ENCODE data around the gene BCAM. TPM values are rescaled to one million over a fixed set of nuclear protein-coding genes. Genes with fewer than 3 reads are reported as not detected.
A peak's percentile ranks its signal among the peaks of the same experiment; 100 is the strongest.
"Not testable (repeated sequence)": the region's sequence is repeated elsewhere in the genome, so short reads cannot be mapped to it uniquely, and the experiment has no call there.

The BCAM gene
- total RNA-seq, 1 experiment from 2014 or later: 12.9 TPM

DNA sequence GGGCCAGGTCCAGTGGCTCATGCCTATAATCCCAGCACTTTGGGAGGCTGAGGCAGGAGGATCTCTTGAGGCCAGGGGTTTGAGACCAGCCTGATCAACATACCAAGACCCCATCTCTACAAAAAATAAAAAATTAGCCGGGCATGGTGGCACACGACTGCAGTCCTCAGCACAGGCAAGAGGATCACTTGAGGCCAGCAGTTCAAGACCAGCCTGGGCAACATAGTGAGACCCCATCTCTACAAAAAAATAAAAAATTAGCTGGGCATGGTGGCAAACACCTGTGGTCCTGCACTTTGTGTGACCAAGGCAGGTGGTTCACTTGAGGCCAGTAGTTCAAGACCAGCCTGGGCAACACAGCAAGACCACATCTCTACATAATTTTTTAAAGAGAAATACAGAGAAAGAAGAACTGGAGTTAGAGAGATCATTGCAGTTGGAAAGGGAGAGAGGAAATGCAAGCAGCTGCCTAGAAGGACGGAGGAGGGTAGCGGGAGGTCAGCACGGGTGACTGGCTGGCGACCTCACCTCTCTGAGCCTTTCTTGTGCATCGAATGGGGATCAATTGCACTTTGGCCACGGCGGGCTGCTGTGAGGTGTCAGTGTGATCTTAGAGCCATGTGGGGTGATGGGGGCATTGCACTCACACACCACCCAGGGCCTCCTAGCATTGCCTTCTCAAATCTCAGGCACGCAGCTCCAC is 13.9 kb downstream of the BCAM start:
- intact Hi-C loops (cut with micrococcal nuclease): no loop called here
- POLR2A ChIA-PET (ENCODE audit: unreplicated experiment): no interaction called here

DNA sequence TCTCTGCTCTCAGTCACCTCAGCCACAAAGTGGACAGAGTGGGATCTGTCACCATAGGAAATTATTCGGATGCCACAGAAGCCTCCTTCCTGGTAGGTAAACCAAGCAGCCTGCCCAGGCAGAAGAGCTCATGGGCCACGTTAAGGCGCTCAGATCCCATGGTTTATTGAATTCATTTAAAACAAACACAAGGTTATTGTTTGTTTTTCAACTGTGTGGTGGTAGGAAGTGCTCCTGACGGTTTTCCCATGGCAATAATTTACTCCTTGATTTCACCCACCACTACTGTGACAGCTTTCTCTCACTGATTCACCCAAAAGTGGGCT is 14.4 kb downstream of the BCAM start:
- Histone ChIP-seq H3K79me2 (ENCODE audit: low read length) (no peaks in the 10 kb centered on the region), H3K4me2 (ENCODE audit: low read length) (no peak overlapping the region), H3K4me3 (ENCODE audit: low read length) (no peak overlapping the region), H4K20me1 (ENCODE audit: low read length) (no peaks in the 10 kb centered on the region), H3K9me3 (ENCODE audit: low read length) (no peaks in the 10 kb centered on the region), H3K27me3 (ENCODE audit: low read length) (no peaks in the 10 kb centered on the region), H3K9ac (ENCODE audit: low read length) (no peak overlapping the region), H3K27ac (ENCODE audit: low read length) (no peak overlapping the region), H3F3A (ENCODE audit: low read length, unreplicated experiment) (no peaks in the 10 kb centered on the region), H3K36me3 (ENCODE audit: low read depth, low read length) (no peaks in the 10 kb centered on the region), H3K9me2 (replicated peaks; ENCODE audit: low read length) (no peaks in the 10 kb centered on the region), H2AFZ (ENCODE audit: low read length) (no peak overlapping the region), H3K4me1 (ENCODE audit: insufficient read depth, low read length) (no peaks in the 10 kb centered on the region)
- no TSS peak for BruUV-seq (replicated peaks)
- intact Hi-C loops (cut with micrococcal nuclease): no loop called here
- TF ChIP-seq, protein P1, sequence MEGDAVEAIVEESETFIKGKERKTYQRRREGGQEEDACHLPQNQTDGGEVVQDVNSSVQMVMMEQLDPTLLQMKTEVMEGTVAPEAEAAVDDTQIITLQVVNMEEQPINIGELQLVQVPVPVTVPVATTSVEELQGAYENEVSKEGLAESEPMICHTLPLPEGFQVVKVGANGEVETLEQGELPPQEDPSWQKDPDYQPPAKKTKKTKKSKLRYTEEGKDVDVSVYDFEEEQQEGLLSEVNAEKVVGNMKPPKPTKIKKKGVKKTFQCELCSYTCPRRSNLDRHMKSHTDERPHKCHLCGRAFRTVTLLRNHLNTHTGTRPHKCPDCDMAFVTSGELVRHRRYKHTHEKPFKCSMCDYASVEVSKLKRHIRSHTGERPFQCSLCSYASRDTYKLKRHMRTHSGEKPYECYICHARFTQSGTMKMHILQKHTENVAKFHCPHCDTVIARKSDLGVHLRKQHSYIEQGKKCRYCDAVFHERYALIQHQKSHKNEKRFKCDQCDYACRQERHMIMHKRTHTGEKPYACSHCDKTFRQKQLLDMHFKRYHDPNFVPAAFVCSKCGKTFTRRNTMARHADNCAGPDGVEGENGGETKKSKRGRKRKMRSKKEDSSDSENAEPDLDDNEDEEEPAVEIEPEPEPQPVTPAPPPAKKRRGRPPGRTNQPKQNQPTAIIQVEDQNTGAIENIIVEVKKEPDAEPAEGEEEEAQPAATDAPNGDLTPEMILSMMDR (conservative IDR thresholded peaks at IDR 0.05; ENCODE audit: low read depth, low read length): no peak
- TF ChIP-seq EZH2phosphoT487 (IDR thresholded peaks at IDR 0.05; ENCODE audit: borderline replicate concordance, low read length): no peak
- TF ChIP-seq EZH2 (IDR thresholded peaks at IDR 0.05; ENCODE audit: low read length, unreplicated experiment): no peak
- ChIA-PET POLR2A (ENCODE audit: unreplicated experiment) (no interaction called here), CTCF (no interaction called here)
- DNase-seq (no peak), ATAC-seq (no peak)

More for the DNA sequence above, 13.9 kb downstream of the BCAM start:
- Histone ChIP-seq H2AFZ (ENCODE audit: low read length) (no peak overlapping the region), H3K4me2 (ENCODE audit: low read length) (no peak overlapping the region), H3K9ac (ENCODE audit: low read length) (no peak overlapping the region), H3K4me1 (ENCODE audit: insufficient read depth, low read length) (no peaks in the 10 kb centered on the region), H3K36me3 (ENCODE audit: low read depth, low read length) (no peaks in the 10 kb centered on the region), H3F3A (ENCODE audit: low read length, unreplicated experiment) (no peaks in the 10 kb centered on the region), H3K9me2 (replicated peaks; ENCODE audit: low read length) (no peaks in the 10 kb centered on the region), H3K4me3 (ENCODE audit: low read length) (no peak overlapping the region), H3K27me3 (ENCODE audit: low read length) (no peaks in the 10 kb centered on the region), H3K79me2 (ENCODE audit: low read length) (no peaks in the 10 kb centered on the region), H3K9me3 (ENCODE audit: low read length) (no peaks in the 10 kb centered on the region), H4K20me1 (ENCODE audit: low read length) (no peaks in the 10 kb centered on the region), H3K27ac (ENCODE audit: low read length) (no peak overlapping the region)
- ATAC-seq: no peak
- DNase-seq: no peak
- CTCF ChIA-PET: no interaction called here
- BruUV-seq (replicated peaks): no TSS peak
- TF ChIP-seq EZH2phosphoT487 (IDR thresholded peaks at IDR 0.05; ENCODE audit: borderline replicate concordance, low read length): no peak
- TF ChIP-seq, protein P1 (conservative IDR thresholded peaks at IDR 0.05; ENCODE audit: low read depth, low read length): no peak
- TF ChIP-seq EZH2 (IDR thresholded peaks at IDR 0.05; ENCODE audit: low read length, unreplicated experiment): no peak

DNA sequence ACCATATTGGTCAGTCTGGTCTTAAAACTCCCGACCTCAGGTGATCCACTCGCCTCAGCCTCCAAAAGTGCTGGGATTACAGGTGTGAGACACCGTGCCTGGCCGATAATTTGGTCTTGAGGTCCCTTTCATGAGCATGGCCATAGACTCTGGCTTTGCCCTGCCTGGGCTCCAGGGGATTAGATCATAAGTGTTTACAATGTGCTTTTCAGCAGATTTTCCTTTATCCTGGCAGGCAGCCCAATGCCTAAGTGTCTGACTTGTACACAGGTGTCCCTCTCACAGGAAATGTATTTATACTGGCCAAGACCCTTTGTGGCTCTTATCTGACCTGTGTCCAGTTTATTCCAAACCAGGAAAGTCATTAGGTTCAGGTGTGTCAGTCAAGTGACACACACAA is 15.9 kb downstream of the BCAM start:
- Histone ChIP-seq H3K4me2 (ENCODE audit: low read length) (no peak overlapping the region), H3K9me3 (ENCODE audit: low read length) (no peaks in the 10 kb centered on the region), H3K27ac (ENCODE audit: low read length) (no peak overlapping the region), H3K4me3 (ENCODE audit: low read length) (no peak overlapping the region), H3K9ac (ENCODE audit: low read length) (no peak overlapping the region), H3K79me2 (ENCODE audit: low read length) (no peaks in the 10 kb centered on the region), H3K36me3 (ENCODE audit: low read depth, low read length) (no peaks in the 10 kb centered on the region), H2AFZ (ENCODE audit: low read length) (no peak overlapping the region), H3K4me1 (ENCODE audit: insufficient read depth, low read length) (no peaks in the 10 kb centered on the region), H3K9me2 (replicated peaks; ENCODE audit: low read length) (no peaks in the 10 kb centered on the region), H4K20me1 (ENCODE audit: low read length) (no peaks in the 10 kb centered on the region), H3K27me3 (ENCODE audit: low read length) (no peaks in the 10 kb centered on the region), H3F3A (ENCODE audit: low read length, unreplicated experiment) (no peaks in the 10 kb centered on the region)
- POLR2A ChIA-PET (ENCODE audit: unreplicated experiment): no interaction called here
- BruUV-seq (replicated peaks): no TSS peak
- TF ChIP-seq EZH2phosphoT487 (IDR thresholded peaks at IDR 0.05; ENCODE audit: borderline replicate concordance, low read length) (no peak), EZH2 (IDR thresholded peaks at IDR 0.05; ENCODE audit: low read length, unreplicated experiment) (no peak)
- TF ChIP-seq, protein P1 (conservative IDR thresholded peaks at IDR 0.05; ENCODE audit: low read depth, low read length): no peak
- ATAC-seq (peak; percentile 22; the same call in 1 of the 2 replicates), DNase-seq (peak; percentile 35)
- intact Hi-C loops (cut with micrococcal nuclease): no loop called here
- CTCF ChIA-PET: no interaction called here

DNA sequence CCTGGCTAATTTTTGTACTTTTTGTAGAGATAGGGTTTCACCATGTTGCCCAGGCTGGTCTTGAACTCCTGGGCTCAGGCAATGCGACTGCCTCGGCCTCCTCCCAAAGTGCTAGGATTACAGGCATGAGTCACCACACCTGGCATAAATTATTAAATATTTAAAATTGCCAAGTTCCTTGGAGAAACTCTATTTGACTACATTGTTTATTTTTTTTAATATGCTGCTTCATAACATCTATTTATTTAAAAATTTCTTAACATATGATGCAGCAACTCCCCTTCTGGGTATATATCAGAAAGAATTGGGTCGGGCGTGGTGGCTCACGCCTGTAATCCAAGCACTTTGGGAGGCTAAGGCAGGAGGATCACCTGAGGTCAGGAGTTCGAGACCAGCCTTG is 24.0 kb downstream of the BCAM start:
- POLR2A ChIA-PET (ENCODE audit: unreplicated experiment); H3K4me3 ChIP-seq (ENCODE audit: low read length); H4K20me1 ChIP-seq (ENCODE audit: low read length); H3K4me2 ChIP-seq (ENCODE audit: low read length); CTCF ChIA-PET; intact Hi-C loops (cut with micrococcal nuclease); H3K27ac ChIP-seq (ENCODE audit: low read length); H3K79me2 ChIP-seq (ENCODE audit: low read length); H3K36me3 ChIP-seq (ENCODE audit: low read depth, low read length); H3F3A ChIP-seq (ENCODE audit: low read length, unreplicated experiment); BruUV-seq (replicated peaks); DNase-seq; H3K27me3 ChIP-seq (ENCODE audit: low read length); ATAC-seq; H3K4me1 ChIP-seq (ENCODE audit: insufficient read depth, low read length); H2AFZ ChIP-seq (ENCODE audit: low read length); H3K9ac ChIP-seq (ENCODE audit: low read length); H3K9me3 ChIP-seq (ENCODE audit: low read length); H3K9me2 ChIP-seq (replicated peaks; ENCODE audit: low read length): not testable (repeated sequence)
